NCI-H1436 treated with DMSO at 0.1 percent for 48 hours (cell line): ENCODE measurements around the gene PEPD.

Experiments used
- DNase-seq: peaks from one replicate; lab custom pipeline; 2025; lab: John Stamatoyannopoulos, UW

PEPD gene

GRCh38 chr19:33510462-33511194 is 11.0 kb downstream of the PEPD start:
- no peak for DNase-seq

GRCh38 chr19:33509774-33510173 is 11.8 kb downstream of the PEPD start:
- no peak for DNase-seq

DNA sequence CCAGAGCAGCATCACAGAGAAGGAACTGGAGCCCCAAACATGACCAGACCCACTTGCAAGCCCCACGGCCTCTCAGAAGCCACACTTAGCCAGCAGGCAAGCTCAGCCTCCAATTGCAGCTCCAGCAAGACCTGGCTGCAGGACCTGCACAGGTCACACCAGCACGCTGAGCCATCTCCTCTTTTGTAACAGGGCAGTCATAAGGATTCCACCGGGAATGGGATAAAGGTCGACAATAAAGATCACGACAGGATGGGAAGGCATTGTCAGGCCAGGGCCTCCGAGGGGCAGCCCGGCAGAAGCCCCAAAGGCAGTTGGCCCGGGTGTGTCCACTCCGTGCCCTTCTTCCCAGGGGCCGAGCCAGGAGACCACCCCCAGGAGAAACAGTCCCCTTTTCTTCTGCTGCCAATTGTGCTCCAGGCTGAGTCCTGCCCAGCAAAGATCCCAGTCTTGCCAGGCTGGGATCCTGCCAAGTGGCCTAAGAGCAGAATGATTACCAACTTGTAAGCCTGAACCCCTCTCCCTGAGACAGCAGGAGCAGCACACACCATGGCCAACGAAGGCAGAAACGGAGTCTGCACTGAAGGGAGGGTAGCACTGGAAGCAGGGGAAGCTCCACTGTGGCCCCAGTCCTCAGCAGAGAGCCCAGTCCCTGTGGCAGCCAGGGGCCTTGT is 12.5 kb downstream of the PEPD start:
- DNase-seq = no peak

DNA sequence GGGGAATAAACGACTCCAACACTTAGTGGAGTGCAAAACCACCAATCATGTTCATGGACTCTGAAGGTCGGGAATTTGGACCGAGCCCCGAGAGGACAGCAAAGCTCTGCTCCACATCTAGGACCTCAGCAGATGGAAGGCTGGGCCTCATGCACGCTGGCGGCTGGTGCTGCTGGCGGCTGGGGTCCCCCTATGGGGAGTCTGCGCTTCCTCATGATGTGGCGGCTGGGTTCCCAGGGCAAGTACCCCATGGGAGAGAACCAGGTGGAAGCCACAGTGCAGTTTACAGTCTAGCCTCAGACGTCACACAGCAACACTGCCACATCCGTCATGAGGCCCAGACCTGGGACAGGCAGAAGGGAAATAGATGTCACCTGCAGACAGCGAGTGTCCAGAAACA is 13.2 kb downstream of the PEPD start:
- no peak for DNase-seq

DNA sequence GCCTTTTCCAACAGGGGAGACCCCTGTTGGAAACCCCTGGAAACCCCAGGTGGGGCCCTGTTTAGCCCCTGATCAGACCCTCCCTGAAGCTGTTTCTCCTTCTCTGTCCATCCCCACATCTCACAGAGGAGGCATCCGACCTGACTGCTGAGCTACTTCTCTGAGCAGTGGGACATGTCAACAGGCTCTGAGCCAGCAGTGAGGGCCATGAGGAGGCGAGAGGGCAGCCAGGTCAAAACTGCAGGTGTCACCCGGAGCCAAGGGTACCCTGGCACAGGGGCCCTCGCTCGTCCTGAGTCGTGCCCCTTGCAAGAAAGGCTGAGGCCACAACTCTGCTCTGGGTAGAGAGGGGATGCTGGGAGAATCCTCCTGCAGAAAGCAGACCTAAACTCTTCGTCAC is 13.6 kb downstream of the PEPD start:
- no peak for DNase-seq

DNA sequence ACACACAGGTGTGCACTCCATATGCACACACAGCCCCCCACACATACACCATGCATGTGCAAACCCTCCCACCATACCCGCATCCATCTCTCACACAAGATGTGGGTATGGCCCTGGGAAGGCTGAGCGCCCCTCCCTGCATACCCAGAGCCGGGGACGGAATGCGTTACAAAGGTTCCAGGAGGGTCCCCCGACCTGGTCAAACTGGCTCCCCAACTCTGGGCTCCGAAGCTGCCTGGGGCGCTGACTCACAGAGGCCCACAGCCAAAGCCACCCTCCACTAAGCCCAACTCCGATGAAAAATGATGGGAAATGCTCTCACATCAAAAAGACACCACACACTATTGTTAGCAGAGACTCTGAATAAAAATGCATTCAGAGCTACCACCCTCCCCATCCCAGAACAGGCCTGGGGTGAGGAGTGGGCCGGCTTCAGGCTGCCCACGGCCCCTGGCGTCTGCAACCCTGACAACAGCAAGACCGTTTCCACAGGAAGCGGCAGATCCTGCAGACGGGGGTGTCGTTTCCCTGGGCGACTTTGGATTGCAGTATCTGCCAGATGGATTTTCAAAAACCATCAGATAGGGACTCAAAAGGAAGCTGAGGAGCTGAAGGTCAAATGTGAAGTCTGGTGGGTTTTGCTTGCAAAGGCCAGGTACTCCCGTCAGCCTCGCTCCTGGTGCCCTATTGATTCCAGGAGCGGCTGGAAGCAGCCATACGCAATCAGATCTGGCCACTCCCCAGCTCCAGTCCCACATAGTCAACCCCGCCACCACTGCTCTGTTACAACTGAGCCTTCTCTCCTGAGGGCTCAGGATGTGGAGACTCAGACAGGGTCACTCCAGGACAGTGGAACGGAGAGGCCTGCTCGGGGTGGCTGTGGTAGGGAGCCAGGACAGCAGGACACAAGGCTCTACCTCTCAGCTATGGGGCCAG is 14.3 kb downstream of the PEPD start:
- no peak for DNase-seq

GRCh38 chr19:33506498-33506897 is 15.1 kb downstream of the PEPD start:
- DNase-seq = no peak

- no peak for DNase-seq
These were observed 15.8 kb downstream of the PEPD start for GRCh38 chr19:33505823-33506222.

- no peak for DNase-seq
These were observed 16.4 kb downstream of the PEPD start for GRCh38 chr19:33505148-33505547.

- no peak for DNase-seq
These were observed 17.5 kb downstream of the PEPD start for GRCh38 chr19:33504058-33504444.

DNA sequence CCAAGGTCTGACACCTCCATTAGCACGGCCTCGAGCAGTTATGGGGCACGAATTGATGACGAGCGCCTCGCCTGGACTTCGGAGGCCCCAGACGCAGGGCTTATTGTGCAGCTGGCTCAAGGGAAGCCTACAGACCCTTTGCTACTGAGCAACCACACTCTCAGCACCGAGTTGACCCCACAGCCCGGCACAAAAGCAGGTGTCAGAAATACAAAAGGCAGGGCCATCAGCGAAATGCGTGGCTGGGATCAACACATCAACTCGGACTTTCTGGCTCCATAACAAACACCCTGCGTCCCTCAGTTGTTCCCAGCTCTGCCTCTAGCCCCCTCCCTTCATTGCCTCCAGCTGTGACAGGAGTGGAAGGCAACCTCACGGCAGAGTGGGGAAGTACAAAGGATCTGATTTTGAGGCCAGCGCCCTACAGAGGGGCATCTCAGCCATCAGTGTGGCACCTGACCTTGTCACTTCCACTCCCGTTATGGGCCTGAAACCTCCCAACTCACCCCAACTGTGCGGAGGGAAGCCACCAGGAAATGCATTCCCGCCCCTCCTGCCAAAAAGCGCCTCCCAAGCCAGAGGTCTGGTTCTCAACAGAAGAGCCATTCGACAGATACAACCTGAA is 18.0 kb downstream of the PEPD start:
- DNase-seq = no peak

DNA sequence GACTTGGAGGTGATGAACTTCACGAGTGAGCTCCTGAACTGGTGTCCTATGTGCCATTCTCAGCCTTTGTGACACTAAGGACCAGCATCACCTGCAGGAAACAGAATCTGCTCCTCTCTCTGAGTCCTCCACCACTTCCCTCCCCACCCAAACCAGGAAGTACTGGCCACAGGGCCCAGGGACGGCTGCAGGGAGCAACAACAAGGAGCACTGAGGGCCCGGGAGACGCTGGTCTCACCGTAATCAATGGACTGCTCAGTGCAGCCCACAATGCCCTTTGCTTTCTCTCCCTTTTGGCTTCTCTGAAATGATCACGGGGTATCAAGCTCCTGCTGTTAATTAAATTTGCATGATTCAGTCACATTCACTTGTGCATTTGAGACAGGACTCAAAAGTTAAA is 18.6 kb downstream of the PEPD start:
- DNase-seq = no peak

GRCh38 chr19:33502521-33502920 is 19.1 kb downstream of the PEPD start:
- DNase-seq = no peak

GRCh38 chr19:33501693-33502356 is 19.8 kb downstream of the PEPD start:
- no peak for DNase-seq

- no peak for DNase-seq
These were observed 20.6 kb downstream of the PEPD start for GRCh38 chr19:33500991-33501390.

- no peak for DNase-seq
These were observed 21.0 kb downstream of the PEPD start for GRCh38 chr19:33500586-33500985.

- no peak for DNase-seq
These were observed 21.7 kb downstream of the PEPD start for GRCh38 chr19:33499671-33500506.

DNA sequence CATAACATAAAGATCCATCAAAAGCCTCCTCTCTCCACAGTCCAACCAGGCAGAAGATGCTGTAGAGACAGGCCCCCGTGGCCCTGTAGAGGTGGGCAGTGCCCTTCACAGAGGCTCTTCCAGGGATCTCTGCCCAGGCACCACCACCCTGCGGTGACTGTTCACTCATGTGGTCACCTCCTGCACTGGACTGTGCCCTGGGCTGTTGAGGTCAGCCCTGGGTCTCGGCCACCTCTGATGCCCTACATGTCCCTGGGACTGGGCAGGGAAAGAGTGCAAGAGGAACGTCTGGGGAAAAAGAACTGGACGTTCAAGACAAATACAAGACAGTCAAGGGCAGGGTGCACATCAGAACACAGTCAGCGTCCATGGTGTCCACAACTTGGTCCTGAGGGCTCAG is 22.3 kb downstream of the PEPD start:
- DNase-seq = no peak

GRCh38 chr19:33498391-33499000 is 23.1 kb downstream of the PEPD start:
- no peak for DNase-seq

DNA sequence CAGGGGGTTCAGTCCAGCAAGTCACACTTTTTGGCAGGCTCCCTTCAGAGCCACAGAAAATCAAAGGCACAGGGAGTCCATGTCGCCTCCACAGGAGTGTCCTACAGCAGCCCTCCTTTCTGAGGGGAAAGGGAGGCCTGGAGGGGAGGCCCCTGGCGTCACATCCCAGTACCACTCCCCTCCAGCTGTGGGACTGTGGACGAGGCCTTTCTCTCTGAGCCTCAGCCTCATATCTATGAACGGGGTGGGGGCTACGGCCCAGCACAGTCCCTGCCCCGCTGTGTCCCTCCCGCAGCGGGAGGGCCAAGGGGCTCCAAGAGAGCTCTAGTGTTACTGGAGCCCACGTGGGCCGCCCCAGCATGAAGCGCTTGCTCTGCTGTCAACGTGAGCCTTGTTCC is 23.8 kb downstream of the PEPD start:
- no peak for DNase-seq
